DOHH2 (cell line): ENCODE data around the gene FXYD3.
A peak's percentile ranks its signal among the peaks of the same experiment; 100 is the strongest.

ENCODE experiments used
- H3F3A ChIP-seq: fragments of 200-600 bp; sonication (generic), shearing (Covaris generic); 2 replicates; pipeline ENCODE4 v1.6.0; 2016; ENCODE audit warnings: antibody characterized with exemption, mild to moderate bottlenecking; ENCODE audit not compliant: control insufficient read depth, insufficient read depth
- H3K27ac ChIP-seq: fragments of 200-600 bp; sonication (generic); 2 replicates; pipeline ENCODE4 v1.5.1; 2014; ENCODE audit warnings: low read depth, mild to moderate bottlenecking, low read length, moderate library complexity
- H3K27me3 ChIP-seq: fragments of 200-600 bp; sonication (generic); 2 replicates; pipeline ENCODE4 v1.6.1; 2014; ENCODE audit warnings: mild to moderate bottlenecking, low read length, mixed read lengths; ENCODE audit not compliant: control insufficient read depth
- H3K36me3 ChIP-seq: fragments of 200-600 bp; sonication (generic); 2 replicates; pipeline ENCODE4 v1.6.1; 2014; ENCODE audit warnings: mild to moderate bottlenecking, low read length, moderate library complexity, mixed read lengths; ENCODE audit not compliant: control insufficient read depth
- H3K4me1 ChIP-seq: fragments of 200-600 bp; sonication (generic); 2 replicates; pipeline ENCODE4 v1.6.1; 2014; ENCODE audit warnings: mild to moderate bottlenecking, low read length, mixed read lengths; ENCODE audit not compliant: control insufficient read depth
- H3K4me2 ChIP-seq: fragments of 200-600 bp; sonication (generic); 2 replicates; pipeline ENCODE4 v1.6.0; 2014; ENCODE audit warnings: mild to moderate bottlenecking, low read length, moderate library complexity
- H3K4me3 ChIP-seq: fragments of 200-600 bp; sonication (generic); 2 replicates; pipeline ENCODE4 v1.5.1; 2014; ENCODE audit warnings: mild to moderate bottlenecking, low read length, mixed read lengths
- H3K79me2 ChIP-seq: fragments of 200-600 bp; sonication (generic); 2 replicates; pipeline ENCODE4 v1.6.1; 2014; ENCODE audit warnings: mild to moderate bottlenecking, low read length, mixed read lengths; ENCODE audit not compliant: control insufficient read depth
- H3K9me2 ChIP-seq: fragments of 200-600 bp; sonication (generic); replicated peaks from 2 replicates; pipeline ENCODE4 v1.6.1; 2014; ENCODE audit warnings: mild to moderate bottlenecking, low read length, mixed read lengths; ENCODE audit not compliant: control insufficient read depth
- H3K9me3 ChIP-seq: fragments of 200-600 bp; sonication (generic); 2 replicates; pipeline ENCODE4 v1.6.1; 2014; ENCODE audit warnings: antibody characterized with exemption, low read length, mixed read lengths; ENCODE audit not compliant: control insufficient read depth, insufficient read depth
- H4K20me1 ChIP-seq: fragments of 200-600 bp; sonication (generic); 2 replicates; pipeline ENCODE4 v1.6.0; 2014; ENCODE audit warnings: low read depth, mild to moderate bottlenecking, antibody characterized with exemption, low read length, moderate library complexity; ENCODE audit not compliant: control insufficient read depth, insufficient read depth
- EZH2phosphoT487 ChIP-seq: fragments of 200-600 bp; sonication (generic); IDR thresholded peaks from 2 replicates; pipeline ENCODE4 v1.6.1; 2017; ENCODE audit warnings: borderline replicate concordance, mild to moderate bottlenecking, antibody characterized with exemption, low read length, moderate library complexity, mixed read lengths
- TF ChIP-seq, protein P1 (sequence below): fragments of 200-600 bp; sonication (generic); IDR thresholded peaks from one replicate; pipeline ENCODE4 v1.5.1; 2014; ENCODE audit warnings: antibody characterized with exemption, mild to moderate bottlenecking, low read depth, low read length; ENCODE audit not compliant: poor library complexity, severe bottlenecking

FXYD3 gene

GRCh38 chr19:35089554-35089953 lies 26.1 kb upstream of the FXYD3 start:
- Histone ChIP-seq H3K4me2 (no peak overlapping the region), H3K27ac (no peak overlapping the region), H3K9me2 (no peaks in the 10 kb centered on the region), H4K20me1 (no peaks in the 10 kb centered on the region), H3K4me1 (peaks cover 60% of the 10 kb centered on the region), H3K4me3 (no peak overlapping the region), H3K9me3 (no peaks in the 10 kb centered on the region), H3K27me3 (no peaks in the 10 kb centered on the region), H3F3A (peaks cover 13% of the 10 kb centered on the region), H3K36me3 (peaks cover 4% of the 10 kb centered on the region), H3K79me2 (no peaks in the 10 kb centered on the region)
- TF ChIP-seq, protein P1, sequence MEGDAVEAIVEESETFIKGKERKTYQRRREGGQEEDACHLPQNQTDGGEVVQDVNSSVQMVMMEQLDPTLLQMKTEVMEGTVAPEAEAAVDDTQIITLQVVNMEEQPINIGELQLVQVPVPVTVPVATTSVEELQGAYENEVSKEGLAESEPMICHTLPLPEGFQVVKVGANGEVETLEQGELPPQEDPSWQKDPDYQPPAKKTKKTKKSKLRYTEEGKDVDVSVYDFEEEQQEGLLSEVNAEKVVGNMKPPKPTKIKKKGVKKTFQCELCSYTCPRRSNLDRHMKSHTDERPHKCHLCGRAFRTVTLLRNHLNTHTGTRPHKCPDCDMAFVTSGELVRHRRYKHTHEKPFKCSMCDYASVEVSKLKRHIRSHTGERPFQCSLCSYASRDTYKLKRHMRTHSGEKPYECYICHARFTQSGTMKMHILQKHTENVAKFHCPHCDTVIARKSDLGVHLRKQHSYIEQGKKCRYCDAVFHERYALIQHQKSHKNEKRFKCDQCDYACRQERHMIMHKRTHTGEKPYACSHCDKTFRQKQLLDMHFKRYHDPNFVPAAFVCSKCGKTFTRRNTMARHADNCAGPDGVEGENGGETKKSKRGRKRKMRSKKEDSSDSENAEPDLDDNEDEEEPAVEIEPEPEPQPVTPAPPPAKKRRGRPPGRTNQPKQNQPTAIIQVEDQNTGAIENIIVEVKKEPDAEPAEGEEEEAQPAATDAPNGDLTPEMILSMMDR: no peak
- no peak for TF ChIP-seq EZH2phosphoT487

GRCh38 chr19:35090160-35090505 lies 25.5 kb upstream of the FXYD3 start:
- peak overlapping the region; percentile 62 for H3K4me2 ChIP-seq
- H3F3A ChIP-seq: peaks cover 13% of the 10 kb centered on the region
- H3K27me3 ChIP-seq: no peaks in the 10 kb centered on the region
- H3K27ac ChIP-seq: no peak overlapping the region
- TF ChIP-seq, protein P1: no peak
- no peak for TF ChIP-seq EZH2phosphoT487
- peaks cover 54% of the 10 kb centered on the region for H3K4me1 ChIP-seq
- no peaks in the 10 kb centered on the region for H4K20me1 ChIP-seq
- H3K79me2 ChIP-seq: no peaks in the 10 kb centered on the region
- peaks cover 4% of the 10 kb centered on the region for H3K36me3 ChIP-seq
- peak overlapping the region; percentile 43 for H3K4me3 ChIP-seq
- H3K9me2 ChIP-seq: no peaks in the 10 kb centered on the region
- H3K9me3 ChIP-seq: no peaks in the 10 kb centered on the region

DNA sequence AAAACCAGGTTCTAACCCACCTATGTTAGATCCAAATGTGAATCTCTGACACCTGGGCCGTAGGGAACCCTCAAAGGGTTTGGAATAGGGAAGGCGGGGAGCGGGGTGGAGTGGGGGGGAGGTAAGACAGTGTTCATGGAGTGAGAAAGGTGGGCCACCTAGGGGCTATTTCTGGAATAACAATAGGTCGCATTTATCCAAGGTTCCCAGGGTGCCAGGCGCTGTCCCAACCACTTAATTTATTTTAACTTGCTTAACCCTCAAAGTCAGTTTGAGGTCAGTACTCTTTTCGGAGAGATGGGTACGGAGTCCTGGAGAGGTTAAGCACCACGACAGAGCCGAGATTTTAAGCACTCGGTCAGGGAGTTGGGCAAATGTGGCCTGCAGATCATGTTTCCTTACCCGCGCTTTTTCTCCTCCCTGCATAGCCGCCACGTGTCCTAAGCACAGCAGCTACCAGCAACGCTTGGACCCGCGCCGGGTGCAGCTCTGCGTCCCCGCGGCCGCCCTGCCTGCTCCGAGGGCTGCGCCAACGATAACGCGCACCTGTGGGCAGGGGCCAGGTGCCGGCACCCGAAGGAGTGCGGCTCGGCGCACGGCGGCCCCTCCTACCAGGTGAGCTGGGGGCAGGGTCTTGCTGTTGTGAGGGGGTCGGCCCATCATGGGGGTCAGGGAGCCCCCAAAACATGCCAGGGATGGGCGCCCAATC lies 25.0 kb upstream of the FXYD3 start:
- H3K4me2 ChIP-seq: peak overlapping the region; percentile 62
- H3K27ac ChIP-seq: no peak overlapping the region

More for the DNA sequence above, 25.0 kb upstream of the FXYD3 start:
- Histone ChIP-seq H3K79me2 (no peaks in the 10 kb centered on the region), H3K27me3 (no peaks in the 10 kb centered on the region), H3K4me3 (peak overlapping the region; percentile 43), H3F3A (peaks cover 8% of the 10 kb centered on the region), H3K36me3 (peaks cover 4% of the 10 kb centered on the region), H3K9me2 (no peaks in the 10 kb centered on the region), H4K20me1 (no peaks in the 10 kb centered on the region), H3K4me1 (peaks cover 49% of the 10 kb centered on the region), H3K9me3 (no peaks in the 10 kb centered on the region)
- TF ChIP-seq, protein P1: peak; percentile 69
- no peak for TF ChIP-seq EZH2phosphoT487
